Measurements from ENCODE around the gene NCAM1.

The NCAM1 gene

DNA sequence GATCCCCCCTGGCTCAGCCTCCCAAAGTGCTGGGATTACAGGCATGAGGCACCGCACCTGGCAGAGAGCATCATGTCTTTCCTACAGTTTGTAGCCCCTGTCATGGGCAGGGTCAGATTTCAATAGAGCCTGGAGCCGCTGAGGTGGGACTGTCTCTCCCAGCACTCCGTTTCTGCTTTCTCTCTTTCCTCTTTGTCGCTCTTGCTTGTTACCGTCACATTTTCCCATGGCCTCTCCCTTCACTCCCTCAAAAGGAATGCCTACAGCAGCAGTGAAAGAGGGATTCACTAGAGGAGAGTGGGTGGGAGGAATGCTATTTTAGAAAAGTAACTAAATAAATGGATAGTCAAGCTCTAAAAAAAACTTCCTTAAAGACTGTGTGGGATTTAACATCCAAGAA lies 216.5 kb downstream of the NCAM1 start:
- no peak for DNase-seq

DNA sequence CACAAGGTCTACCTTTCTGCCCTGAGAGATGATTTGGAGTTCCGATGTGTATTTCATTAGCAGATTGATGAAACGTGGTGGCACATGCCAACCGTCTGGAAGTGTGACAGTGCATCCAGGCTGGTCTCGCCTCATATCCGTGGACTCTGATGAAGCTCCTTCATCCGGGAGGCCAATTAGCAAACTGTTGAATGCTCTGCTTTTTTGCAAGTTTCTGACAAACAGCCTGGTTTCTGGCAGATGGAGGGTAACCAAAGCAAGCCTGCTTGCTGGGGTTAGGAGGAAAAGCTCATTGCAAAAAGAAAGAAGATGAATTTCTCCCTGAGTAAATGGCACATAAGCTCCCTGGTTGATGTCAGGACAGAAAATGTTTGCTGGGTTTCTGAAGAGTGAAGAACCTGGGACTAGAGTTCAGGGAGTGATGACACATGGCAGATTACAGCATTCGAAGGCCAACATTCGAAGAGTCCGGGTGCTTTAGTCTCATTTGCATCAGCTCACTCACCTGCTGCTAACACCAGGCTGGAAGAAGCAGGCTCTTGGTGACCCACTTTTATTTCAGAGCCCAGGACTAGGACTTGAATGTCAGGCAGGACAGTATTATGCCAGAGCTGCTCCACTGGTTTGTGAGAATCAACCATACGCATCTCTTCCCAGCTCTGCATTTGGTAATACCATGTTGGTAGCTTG lies 217.3 kb downstream of the NCAM1 start:
- no peak for DNase-seq

DNA sequence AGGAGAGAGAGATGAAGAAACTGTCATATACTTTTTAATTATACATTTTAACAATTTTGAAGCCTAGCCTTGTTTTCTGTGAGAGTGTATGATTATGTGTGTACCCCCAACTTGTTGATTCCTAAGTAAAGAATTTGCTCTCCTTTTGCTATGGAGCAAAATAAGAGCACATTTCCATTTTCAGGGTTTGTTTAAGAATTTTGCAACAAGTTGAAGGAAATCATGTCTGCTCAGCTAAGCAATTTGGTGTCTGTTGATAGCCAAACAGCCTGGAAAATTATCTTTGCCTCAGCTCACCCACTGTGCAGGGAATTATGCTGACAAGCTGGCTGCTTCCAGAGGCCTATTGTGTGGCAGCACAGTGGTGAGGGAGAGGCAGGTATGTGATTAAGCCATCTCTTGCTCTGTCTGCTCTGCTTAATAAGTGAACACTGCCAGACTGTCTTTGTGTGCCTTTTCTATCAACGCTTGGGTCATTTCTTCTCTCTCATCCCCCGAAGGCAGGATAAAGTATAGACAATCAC lies 218.0 kb downstream of the NCAM1 start:
- no peak for DNase-seq

DNA sequence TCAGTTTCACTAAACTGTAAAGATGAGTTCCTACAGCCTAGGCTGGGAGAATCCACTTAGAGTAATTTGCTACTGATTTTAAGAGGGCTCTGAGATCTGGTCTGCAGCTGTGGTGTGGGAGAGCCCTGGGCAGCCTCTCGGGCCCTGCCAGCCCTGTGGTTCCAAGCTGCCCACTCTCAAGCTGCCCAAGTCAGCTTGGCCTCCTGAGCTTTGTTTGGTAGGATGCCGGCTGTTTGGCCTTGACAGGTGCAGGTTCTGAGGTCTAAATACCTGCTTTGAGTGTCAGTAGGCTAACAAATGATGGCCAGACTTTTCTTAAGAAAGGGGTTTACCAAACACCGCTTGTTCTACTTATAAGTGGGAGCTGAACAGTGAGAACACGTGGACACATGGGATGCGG lies 219.9 kb downstream of the NCAM1 start:
- DNase-seq: no peak

DNA sequence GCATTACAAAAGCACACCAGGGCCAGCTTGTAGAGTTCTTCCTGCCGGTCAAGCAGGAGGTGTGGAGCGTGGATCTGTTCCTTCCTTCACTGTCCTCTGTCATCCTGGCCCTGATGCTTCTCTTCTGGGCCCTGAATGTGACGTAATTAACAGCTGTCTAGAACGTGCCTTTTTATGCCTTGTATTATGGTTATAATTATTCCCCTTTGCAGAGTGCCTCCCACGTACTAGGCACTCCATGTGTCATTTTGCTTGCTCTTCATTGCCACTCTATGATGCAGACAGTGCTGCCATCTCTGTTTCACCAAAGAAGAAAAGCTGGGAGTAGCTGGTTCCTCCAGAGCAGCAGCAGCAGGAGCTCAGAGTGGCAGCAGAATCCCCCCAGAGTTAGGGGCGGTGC lies 221.1 kb downstream of the NCAM1 start:
- no peak for DNase-seq

DNA sequence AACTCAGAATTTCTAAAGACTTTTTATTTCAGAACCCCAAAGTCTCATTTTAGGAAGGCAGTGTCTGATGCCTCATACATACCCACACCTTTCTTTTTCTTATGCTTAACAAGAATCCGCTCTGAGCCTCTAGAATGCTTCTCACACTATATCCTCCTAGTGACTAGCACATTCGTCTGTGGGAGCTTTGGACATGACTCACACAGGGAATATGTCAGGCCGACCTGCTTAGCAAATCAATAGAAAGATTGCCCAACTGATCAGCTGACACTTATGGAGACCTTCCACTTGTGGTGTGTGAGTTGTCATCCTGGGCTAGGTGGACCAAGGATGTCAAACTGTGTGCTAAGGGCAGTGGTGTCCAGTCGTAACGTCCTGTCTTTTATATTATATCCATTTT lies 223.3 kb downstream of the NCAM1 start:
- no peak for DNase-seq

DNA sequence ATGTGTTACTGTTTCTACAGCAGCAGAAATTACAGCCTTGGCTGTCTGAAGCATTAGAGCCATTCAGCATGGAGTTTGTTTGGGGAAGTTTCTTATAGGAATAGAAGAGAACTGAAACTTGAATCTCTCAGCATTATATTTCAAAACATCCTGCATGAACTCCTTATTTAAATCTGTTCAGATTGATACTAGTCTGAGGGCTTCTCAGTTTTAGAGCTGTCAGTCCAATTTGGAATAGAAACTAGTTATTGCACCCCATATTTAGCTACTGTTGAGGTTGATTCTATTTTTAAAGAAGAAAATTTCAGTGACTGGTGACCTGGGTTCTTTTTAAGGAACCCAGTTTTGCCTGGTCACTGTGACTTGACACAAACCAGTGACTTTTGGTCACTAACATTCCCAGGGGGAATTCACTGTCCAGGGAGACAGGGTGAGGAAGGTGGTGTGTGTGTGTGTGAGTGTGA lies 227.2 kb downstream of the NCAM1 start:
- DNase-seq: no peak

DNA sequence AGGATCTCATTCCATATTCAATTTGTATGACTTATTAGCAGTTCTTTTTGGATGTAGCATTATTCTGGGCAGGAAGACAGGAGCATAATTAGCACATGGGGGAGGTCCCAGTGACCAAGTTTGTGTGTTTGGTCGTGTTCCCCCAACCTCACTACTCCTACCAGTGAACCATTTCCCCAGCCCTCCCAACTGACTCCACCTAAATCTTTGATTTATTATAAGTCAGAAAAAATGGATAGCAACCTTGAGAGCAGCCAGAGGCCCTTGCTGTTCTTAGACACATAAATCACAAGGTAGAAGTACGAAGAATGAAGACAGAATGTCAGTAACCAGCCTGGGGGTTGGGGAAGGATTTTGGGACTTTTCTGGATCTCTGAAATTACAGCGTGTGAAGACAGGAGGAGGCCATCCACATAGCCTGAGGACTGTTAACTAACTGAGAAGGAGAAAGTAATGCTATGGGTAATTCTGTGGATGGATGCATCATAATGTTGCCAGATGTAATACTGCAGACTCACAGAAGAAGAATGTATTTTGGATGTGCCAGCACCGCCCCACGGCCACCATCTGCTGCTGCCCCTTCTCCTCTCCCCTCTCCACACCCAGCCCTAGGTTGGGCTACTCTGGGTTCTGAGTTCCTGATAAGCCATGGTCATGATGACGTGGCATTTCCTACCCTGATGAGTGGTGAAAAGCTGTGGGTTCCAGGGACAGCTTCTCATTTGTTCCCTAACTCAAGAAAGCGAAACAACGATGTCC lies 228.9 kb downstream of the NCAM1 start:
- DNase-seq: no peak

DNA sequence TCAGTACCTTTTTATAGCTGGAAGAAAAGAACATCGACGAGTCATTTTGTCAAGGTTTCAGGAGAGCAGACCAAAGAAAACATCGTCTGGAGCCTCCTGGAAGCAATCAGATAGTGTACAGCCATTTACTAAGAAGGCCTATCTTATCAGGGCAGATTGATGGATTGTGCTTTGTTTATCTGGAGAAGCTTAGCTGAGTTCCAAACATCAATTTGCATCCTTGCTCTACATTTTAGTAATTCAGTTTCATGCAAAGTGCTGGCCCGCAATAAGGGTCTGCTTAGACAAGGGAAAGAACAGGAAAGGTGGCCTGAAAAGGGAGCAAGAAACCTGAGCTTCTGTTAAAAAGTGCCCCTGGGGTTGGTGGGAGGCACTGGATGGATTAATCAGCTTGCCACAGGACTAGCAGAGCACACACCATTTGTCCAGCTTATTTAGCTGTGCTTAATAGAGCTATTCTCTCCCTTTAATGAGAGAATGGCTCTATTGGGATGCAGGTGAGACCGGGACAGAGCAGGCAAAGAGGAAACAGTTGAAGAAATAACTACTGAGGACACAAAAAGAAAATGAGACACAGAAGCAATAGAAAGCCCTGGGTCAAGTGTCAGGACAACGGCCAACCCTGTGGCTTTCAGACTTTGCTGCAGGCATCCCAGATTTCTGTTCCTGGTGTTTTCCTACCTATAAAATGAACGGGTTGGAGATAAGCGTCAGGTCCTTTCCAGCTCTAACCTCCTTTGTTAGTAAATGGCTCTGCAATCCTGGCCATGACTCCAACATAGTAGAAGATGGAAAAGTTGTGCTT lies 231.1 kb downstream of the NCAM1 start:
- no peak for DNase-seq

DNA sequence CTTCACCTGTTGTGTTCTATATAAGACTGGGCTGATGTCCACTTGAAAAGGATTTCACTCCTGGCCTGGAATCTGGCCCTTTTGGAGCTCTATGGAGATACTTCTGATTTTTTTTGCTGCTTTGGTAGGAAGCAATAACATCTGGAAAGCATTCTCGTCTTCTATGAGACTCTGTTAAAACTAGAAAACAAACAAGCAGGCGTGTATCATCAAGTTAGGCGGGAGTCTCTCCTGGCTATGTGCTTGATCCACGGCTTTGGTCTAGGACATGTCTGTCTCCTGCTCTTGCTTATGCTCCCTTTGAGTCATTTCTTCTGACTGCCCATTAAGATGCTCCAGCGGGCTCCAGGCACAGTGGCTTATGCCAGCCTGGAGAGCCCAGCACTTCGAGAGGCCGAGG lies 231.8 kb downstream of the NCAM1 start:
- DNase-seq: no peak

DNA sequence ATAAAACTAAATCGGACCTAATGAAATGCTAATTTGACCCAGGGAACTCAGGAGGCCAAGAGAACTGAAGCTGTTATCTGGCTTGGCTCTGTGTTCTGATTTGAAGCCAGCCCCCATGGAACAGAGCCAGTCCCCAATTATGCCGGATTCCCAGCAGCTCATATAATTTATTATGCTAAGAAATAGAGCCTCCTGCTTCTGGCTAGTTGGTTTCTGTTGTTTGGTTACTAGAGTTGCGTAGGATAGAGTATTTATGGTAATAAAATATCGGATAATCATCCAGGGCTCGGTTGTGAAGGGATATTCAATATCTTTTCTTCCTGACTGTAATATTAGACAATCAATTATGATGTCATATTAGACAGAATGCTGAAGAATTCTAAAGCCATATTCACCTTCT lies 232.7 kb downstream of the NCAM1 start:
- DNase-seq: no peak

DNA sequence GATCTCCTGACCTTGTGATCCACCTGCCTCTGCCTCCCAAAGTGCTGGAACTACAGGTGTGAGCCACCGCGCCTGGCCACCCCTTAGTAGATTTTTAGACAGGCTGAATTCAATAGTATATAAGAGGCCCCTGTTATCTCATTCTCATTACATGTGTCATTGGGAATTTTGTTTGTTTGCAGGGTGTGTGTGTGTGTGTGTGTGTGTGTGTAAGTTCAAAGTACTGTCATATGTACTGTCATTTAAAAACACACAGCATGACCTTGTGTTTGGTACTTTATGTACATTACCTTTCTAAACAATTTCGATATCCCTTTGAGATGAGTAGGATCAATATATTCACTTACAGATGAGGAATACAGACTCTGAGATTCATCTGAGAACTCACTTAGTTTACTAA lies 234.5 kb downstream of the NCAM1 start:
- no peak for DNase-seq

DNA sequence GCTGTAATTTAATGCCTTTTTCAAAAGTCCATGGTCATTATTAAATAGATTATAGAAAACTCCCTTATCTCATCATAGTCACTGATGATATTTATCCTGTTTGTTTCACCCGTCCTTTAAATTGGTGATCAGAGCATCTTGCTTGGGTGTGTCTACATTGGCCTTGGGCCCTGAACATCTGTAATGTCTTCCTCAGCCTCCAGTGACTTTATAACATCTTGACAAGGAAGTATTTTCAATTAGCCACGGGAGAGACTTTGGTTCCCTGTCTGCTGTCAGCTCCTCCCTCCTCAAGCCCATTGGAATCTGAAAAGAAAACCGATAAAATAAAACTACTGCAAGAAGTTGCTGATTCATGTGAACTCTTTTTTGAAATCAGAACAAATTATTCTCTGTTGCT lies 236.2 kb downstream of the NCAM1 start:
- DNase-seq: no peak

DNA sequence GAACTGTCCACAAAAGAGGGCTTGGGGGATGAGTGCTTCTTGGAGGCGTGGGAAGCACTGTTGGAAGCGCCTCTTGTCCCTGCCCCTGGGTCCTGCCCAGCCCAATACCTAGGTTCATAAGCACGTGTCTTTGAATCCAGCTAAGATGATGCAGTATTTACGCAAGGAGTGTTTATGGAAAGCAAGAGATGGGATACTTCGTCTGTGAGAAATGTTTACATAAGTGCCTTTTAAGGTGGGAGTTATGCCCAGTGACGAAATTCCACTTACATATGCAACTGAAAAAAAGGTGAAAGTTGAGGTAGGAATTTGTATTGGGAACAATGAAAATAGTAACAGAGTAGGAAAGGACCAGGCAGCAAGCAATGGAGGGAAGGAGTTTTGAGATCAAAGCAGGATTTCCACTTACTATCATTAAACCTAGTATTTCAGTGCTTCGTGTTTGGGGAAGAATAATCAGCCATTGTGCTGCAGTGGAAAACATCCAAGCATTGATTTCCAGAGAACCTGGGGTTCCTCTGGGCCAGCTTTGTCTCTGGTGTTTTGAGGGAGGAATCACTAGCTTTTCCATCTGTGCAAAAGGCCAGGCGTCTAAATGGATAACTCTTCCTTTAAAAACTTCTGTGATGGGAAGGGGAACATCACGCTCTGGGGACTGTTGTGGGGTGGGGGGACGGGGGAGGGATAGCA lies 237.9 kb downstream of the NCAM1 start:
- no peak for DNase-seq

DNA sequence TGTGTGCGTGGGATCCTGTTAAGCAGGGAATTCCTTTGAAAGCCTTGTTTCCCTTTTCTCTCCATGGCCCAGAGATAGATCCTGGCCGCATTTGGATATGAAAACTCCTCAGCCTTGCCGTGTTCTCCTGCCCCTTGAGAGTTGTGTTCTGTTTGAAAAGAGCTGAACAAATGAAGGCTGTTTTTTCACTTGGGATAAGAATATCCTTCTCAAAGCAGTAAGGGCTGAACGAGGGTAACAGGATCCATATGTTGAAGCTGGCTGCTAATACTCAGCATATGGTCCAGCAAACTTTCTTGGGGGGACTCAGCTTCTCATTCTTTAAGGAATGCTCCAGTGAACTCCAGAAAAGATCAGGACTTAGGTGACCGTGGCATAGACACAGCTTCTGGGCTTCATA lies 238.6 kb downstream of the NCAM1 start:
- DNase-seq: no peak

DNA sequence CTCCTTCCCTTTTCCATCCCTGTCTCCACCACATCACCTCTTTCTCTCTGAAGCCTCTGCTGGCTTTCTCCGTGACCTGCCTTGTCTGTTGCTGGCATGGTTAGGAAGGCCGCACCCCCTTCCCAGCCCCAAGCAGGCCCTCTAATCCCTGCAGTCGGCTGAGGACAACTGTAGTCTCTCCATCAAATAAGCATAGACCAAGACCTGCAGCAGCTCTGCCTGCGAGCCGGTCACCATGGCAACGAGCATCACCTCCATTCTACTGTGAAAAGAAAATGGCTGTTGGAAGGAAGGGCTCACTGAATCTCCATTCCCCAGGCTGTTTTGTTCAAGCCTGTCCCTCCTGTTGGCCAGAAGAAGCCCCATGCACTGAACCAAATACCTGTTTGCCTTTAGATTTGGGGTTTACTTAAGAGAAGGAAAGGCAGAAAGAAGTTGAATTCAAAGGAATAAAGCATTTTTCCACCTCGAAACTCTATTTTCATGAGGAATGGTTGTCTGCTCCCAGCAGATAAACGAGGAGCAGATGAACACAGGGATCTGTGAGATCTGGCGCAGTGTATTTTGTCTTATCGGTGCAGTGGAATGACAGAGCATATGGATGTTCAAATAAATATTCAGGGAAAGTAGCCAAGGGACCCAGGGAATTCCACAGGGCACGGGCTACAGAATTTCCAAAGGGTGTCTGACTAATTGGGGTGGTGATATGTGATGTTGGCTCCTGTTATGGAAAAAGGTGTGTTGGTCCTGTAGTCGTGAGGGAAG lies 240.0 kb downstream of the NCAM1 start:
- no peak for DNase-seq

DNA sequence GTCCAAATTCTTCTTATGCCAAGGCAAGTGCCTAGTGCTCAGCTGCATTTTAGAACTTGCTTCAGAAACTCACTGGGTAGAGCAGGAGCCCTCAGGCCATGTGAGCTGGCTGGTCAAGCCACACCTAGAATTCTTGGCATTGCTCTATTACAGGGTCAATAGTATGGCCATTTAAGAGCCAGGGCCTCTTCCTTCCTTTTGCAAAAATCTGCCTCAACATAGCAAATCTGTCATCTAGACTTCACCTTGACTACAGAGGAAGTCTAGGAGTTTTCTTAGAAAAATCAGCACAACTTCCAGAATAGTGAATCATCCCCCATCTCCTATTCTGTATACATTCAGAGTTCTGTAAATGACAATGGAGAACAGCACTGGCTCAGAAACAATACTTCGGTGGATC lies 241.2 kb downstream of the NCAM1 start:
- no peak for DNase-seq

DNA sequence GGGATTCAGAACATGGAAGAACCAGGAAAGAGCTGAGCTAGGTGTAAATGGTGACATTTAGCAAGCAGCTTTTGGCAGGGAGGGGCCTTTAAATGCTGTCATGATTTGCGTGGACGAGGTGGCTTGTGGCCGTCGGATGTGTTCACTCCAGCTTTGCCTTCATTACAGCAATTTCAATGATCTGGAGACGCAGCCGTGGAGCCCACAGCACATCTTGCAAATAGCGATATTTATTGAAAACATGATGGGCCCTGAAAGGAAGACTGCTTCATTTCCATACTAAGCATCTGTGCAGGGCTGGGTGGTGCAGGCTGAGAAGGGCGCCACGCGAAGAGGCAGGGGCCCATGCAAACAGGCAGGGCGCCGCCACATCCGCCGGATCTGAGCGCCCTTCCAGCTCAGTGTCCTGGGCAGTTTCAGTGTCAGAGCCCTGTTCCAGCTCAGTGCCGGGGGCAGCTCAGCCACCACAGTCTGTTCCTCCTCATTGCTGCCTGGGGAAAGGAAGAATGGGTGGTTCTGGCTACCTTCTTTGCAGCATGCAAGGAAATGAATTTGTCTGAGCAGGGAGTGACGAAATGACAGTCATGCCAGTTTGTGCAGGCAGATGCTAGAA lies 242.0 kb downstream of the NCAM1 start:
- DNase-seq: no peak

DNA sequence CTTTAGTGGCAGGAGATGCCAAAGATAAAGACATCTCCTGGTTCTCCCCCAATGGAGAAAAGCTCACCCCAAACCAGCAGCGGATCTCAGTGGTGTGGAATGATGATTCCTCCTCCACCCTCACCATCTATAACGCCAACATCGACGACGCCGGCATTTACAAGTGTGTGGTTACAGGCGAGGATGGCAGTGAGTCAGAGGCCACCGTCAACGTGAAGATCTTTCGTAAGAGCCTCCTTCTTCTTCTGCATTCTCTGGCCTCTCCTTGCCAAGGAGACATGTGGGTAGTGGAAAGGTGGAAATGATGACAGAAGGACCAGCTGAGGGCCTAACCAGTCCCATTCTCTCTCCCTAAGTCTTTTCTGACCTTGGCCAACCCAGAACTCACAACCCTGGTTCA lies 243.1 kb downstream of the NCAM1 start:
- DNase-seq: no peak

DNA sequence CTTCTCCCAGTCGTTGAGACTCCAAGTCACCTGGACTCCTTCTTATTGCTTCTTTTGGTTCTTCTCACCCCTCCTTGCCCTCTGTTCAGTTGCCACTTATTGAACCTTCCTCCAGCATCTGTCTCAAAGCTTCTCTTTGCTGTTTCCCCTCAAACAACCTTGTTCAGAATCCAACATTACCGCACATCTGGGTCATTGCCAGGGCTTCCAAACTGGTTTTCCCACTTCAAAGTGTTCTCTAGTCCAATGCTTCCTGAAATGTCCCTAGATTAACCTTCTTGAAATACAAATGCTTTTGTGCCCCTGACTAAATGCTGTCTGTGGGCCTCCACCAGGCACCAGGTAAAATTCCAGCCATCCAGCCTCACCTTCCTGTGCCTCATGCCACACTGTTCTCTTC lies 252.3 kb downstream of the NCAM1 start:
- DNase-seq: no peak

DNA sequence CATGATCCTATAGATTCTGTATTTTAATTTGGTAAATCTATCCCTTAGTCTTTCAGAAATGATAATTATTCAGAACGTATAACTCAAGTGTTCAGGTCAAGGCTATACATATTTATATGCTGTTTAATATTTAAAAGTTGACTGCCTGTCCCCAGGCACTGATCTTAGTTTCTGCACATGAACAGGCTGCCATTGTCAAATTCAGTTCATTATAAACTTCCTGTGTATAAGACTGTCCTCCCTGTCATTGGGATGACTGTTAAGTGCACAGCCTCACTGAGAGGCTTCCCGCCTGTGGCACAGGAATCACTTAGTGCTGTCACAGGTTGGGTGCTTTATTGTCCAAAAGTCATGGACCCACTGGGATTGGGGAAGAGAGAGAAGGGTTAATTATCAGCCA lies 261.0 kb downstream of the NCAM1 start:
- no peak for DNase-seq

DNA sequence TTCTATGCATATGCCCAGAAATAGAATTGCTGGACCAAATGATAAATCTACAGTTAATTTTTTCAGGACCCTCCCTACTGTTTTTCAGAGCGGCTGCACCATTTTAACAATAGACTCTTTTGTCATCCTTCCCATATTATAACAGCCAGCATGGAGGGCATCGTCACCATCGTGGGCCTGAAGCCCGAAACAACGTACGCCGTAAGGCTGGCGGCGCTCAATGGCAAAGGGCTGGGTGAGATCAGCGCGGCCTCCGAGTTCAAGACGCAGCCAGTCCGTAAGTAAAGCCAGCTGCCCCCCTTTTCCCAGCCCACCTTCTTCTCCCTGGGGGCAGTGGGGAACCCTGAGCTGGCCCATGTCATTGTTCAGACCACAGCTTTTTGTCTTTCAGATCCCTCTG lies 273.7 kb downstream of the NCAM1 start:
- DNase-seq: no peak
